Fibroblast of lung (primary cell): Measurements from ENCODE around the gene CHST10.
"Not testable (repeated sequence)": the region's sequence is repeated elsewhere in the genome, so short reads cannot be mapped to it uniquely, and the experiment has no call there.

Experiments
- CTCF ChIP-seq, 2 donors: IDR thresholded peaks in 1 of 2; conservative IDR thresholded peaks in 1 of 2; 1 replicate in 1 of 2; 2 replicates in 1 of 2; pipeline ENCODE4 v1.5.1; 2011 to 2012; ENCODE audit warnings: low read length in 2 of 2, control low read depth in 1 of 2, inconsistent platforms in 1 of 2, low read depth in 1 of 2, mild to moderate bottlenecking in 1 of 2
- EZH2 ChIP-seq: IDR thresholded peaks from 2 replicates; pipeline ENCODE4 v1.5.1; 2012; ENCODE audit warnings: low read length, control low read depth, mild to moderate bottlenecking; ENCODE audit errors: missing control alignments

- not testable (repeated sequence) for TF ChIP-seq CTCF (conservative IDR thresholded peaks at IDR 0.05 in 1 of 2, IDR thresholded peaks at IDR 0.05 in 1 of 2; ENCODE audit: low read depth in 1 of 2, low read length in 2 of 2); EZH2
Measured at GRCh38 chr2:100345144-100345543, 72.3 kb downstream of the CHST10 start.
